ENCODE measurements around the gene MKNK1.

The MKNK1 gene

GRCh38 chr1:46611691-46612221, 7.7 kb upstream of the MKNK1 start:
- no peak for ATAC-seq

GRCh38 chr1:46607345-46608130, 3.5 kb upstream of the MKNK1 start:
- no peak for ATAC-seq
- TF ChIP-seq ISL1 (CRISPR knock-in tag; IDR thresholded peaks at IDR 0.05) = no peak

More at GRCh38 chr1:46611691-46612221, 7.7 kb upstream of the MKNK1 start:
- TF ChIP-seq RARB (CRISPR knock-in tag; IDR thresholded peaks at IDR 0.05) (no peak), ZFP30 (CRISPR knock-in tag; IDR thresholded peaks at IDR 0.05) (no peak), ZFP3 (CRISPR knock-in tag; IDR thresholded peaks at IDR 0.05) (no peak), TSHZ2 (CRISPR knock-in tag; IDR thresholded peaks at IDR 0.05) (no peak), ZNF8 (CRISPR knock-in tag; IDR thresholded peaks at IDR 0.05) (no peak), ARNTL (CRISPR knock-in tag; IDR thresholded peaks at IDR 0.05; ENCODE audit: borderline replicate concordance, low read depth) (no peak), ZNF70 (CRISPR knock-in tag; IDR thresholded peaks at IDR 0.05) (no peak), CSDC2 (CRISPR knock-in tag; IDR thresholded peaks at IDR 0.05) (no peak), BACH2 (CRISPR knock-in tag; IDR thresholded peaks at IDR 0.05; ENCODE audit: borderline replicate concordance) (no peak), POU6F1 (CRISPR knock-in tag; IDR thresholded peaks at IDR 0.05; ENCODE audit: borderline replicate concordance, low read depth) (no peak), OSR1 (CRISPR knock-in tag; IDR thresholded peaks at IDR 0.05) (no peak), TCF4 (CRISPR knock-in tag; IDR thresholded peaks at IDR 0.05; ENCODE audit: borderline replicate concordance) (no peak), ISL1 (CRISPR knock-in tag; IDR thresholded peaks at IDR 0.05) (no peak), PATZ1 (CRISPR knock-in tag; IDR thresholded peaks at IDR 0.05; ENCODE audit: borderline replicate concordance) (no peak), TOX (CRISPR knock-in tag; IDR thresholded peaks at IDR 0.05; ENCODE audit: borderline replicate concordance) (no peak)

GRCh38 chr1:46606255-46606965, 2.3 kb upstream of the MKNK1 start:
- ATAC-seq = no peak
- TF ChIP-seq POU6F1 (CRISPR knock-in tag; IDR thresholded peaks at IDR 0.05; ENCODE audit: borderline replicate concordance, low read depth) = no peak
- no peak for TF ChIP-seq ZFP30 (CRISPR knock-in tag; IDR thresholded peaks at IDR 0.05)
- TF ChIP-seq CSDC2 (CRISPR knock-in tag; IDR thresholded peaks at IDR 0.05) = no peak
- TF ChIP-seq ZC3H10 (CRISPR knock-in tag; IDR thresholded peaks at IDR 0.05) = no peak
- no peak for TF ChIP-seq ISL1 (CRISPR knock-in tag; IDR thresholded peaks at IDR 0.05)

GRCh38 chr1:46605232-46605631, 1.2 kb upstream of the MKNK1 start:
- no peak for ATAC-seq
- TF ChIP-seq ZFP30 (CRISPR knock-in tag; IDR thresholded peaks at IDR 0.05) = no peak
- no peak for TF ChIP-seq OSR1 (CRISPR knock-in tag; IDR thresholded peaks at IDR 0.05)
- TF ChIP-seq PPARA (CRISPR knock-in tag; IDR thresholded peaks at IDR 0.05; ENCODE audit: borderline replicate concordance) = no peak
- no peak for TF ChIP-seq TCF4 (CRISPR knock-in tag; IDR thresholded peaks at IDR 0.05; ENCODE audit: borderline replicate concordance)
- no peak for TF ChIP-seq ZNF70 (CRISPR knock-in tag; IDR thresholded peaks at IDR 0.05)
- TF ChIP-seq ISL1 (CRISPR knock-in tag; IDR thresholded peaks at IDR 0.05) = no peak
- TF ChIP-seq ZNF565 (CRISPR knock-in tag; conservative IDR thresholded peaks at IDR 0.05; ENCODE audit: low read depth) = no peak
- TF ChIP-seq ARNTL (CRISPR knock-in tag; IDR thresholded peaks at IDR 0.05; ENCODE audit: borderline replicate concordance, low read depth) = no peak
- no peak for TF ChIP-seq ESRRG (CRISPR knock-in tag; IDR thresholded peaks at IDR 0.05)
- no peak for TF ChIP-seq RARB (CRISPR knock-in tag; IDR thresholded peaks at IDR 0.05)
- TF ChIP-seq GLIS3 (CRISPR knock-in tag; IDR thresholded peaks at IDR 0.05) = no peak
- TF ChIP-seq CSRNP3 (CRISPR knock-in tag; IDR thresholded peaks at IDR 0.05) = no peak
- no peak for TF ChIP-seq BACH2 (CRISPR knock-in tag; IDR thresholded peaks at IDR 0.05; ENCODE audit: borderline replicate concordance)
- TF ChIP-seq CREB5 (CRISPR knock-in tag; IDR thresholded peaks at IDR 0.05; ENCODE audit: low read depth) = no peak
